CD4-positive, alpha-beta T cell treated with Interleukin-4 for 1 hour (primary cell): ENCODE results near the gene MYEF2.

Experiments used
- DNase-seq, 2 donors: peaks; one replicate each; pipeline ENCODE4 v3.0.0-alpha.2; 2020 to 2022

The MYEF2 gene

GRCh38 chr15:48145923-48146322, 32.2 kb downstream of the MYEF2 start:
- DNase-seq, result no peak

- DNase-seq, result no peak
Measured at GRCh38 chr15:48144889-48145288, 33.2 kb downstream of the MYEF2 start.

DNA sequence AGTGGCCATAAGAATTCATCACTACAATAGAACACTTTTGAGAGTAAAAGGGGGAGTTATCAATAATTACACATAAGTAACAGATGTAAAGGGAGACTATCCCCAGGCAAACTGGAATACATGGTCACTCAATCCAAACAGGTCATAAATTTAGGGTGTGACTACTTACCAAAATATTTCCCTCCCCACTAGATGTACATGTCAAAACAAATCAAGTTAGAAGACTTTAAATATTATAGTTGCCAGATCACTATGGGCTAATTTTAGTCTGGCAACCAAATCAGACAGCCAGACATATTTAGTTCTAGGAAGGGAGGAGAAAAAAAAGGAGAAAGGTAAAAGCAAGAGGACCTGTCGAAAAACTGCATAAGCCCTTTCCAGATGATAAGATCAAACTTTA, 34.2 kb downstream of the MYEF2 start:
- DNase-seq, result no peak

- no peak for DNase-seq
Measured at GRCh38 chr15:48132874-48133273, 45.2 kb downstream of the MYEF2 start.

- DNase-seq, result no peak
Measured at GRCh38 chr15:48131324-48131723, 46.8 kb downstream of the MYEF2 start.

DNA sequence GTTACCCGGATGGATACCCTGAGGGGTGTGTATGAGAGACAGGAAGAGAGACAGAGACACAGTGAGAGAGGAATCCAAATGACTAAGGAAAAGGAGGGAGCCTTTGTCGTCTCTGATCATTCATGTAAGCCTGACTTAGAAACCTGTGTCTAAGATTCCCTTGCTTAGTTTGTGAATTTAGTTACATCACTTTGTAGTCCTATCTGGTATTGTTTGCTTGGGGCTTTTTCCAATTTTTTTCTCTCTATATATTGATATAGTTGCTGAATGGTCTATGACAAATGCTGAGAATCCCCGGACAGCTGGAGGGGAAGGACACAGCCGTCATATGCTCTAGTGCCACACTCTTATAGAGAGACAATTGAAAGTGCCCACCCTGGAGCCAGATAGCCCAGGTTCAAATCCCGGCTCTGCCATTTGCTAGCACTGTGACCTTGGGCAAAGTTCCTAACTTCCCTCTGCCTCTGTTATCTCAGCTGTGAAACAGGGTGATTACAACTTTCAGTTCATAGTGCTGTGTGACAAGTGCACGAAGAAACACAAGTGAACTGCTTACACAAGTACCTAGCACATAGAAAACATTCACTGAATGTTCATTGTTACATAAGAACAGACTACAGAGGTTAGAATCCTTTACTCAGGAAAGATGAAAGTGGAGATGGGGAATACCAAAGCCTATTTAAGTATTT, 51.3 kb downstream of the MYEF2 start:
- DNase-seq, result no peak

DNA sequence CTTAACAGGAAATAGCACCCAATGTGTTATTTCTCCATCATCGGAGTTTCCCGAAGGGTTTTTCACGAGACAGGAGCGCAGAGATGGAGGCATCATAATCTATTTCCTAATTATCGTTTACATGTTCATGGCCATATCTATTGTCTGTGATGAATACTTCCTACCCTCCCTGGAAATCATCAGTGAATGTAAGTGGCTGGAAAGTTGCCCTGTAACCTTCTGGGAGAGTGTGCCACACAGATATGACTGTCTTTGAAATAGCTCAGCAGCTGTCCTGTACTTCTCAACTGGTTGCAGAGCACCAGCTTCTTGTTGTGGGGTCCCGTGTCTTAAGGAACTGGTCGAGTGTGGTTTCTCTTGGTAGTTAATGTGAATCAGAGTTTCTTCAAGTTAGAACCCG, 56.2 kb downstream of the MYEF2 start:
- DNase-seq, result no peak

GRCh38 chr15:48120745-48121144, 57.4 kb downstream of the MYEF2 start, which contains the start of gene SLC24A5:
Gene SLC24A5 (plus strand): TSS chr15:48120990. CDS start chr15:48121045, 55 bp downstream.
- no peak for DNase-seq

GRCh38 chr15:48119277-48119676, 58.8 kb downstream of the MYEF2 start:
- no peak for DNase-seq

- DNase-seq, result no peak
Measured at GRCh38 chr15:48112242-48112641, 65.9 kb downstream of the MYEF2 start.

DNA sequence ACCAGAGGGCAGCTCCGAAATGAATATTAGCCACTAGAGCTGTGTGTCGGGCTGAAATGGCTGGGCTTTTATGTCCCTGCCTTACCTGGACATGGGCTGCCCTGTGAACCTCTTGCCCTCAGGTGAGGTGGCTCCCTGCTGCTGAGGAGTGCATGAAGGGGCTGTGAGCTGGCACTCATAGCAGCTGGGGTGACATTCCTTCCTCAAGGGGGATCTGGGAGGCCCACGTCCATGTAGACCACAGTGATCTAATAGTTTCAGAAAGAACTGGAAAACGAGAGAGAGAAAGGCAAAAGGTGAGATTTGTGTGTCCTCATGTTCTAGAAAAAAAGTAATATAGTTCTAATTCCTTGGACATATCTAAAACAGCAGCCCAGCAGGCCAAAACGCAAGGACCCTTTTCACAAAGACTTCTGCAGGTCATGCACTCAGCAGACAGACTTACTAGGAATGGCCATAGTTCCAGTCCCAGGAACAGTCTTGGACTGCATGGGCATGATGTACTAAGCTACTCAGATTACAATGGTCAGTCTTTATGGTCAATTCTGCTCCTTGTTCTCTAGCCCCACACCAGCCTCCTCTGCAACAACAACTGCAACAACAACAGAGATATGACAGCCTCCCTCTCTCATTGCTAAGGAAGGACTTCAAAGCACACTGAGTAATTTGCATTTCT, 68.1 kb downstream of the MYEF2 start:
- DNase-seq, result no peak

- no peak for DNase-seq
Measured at GRCh38 chr15:48109212-48109611, 68.9 kb downstream of the MYEF2 start.

DNA sequence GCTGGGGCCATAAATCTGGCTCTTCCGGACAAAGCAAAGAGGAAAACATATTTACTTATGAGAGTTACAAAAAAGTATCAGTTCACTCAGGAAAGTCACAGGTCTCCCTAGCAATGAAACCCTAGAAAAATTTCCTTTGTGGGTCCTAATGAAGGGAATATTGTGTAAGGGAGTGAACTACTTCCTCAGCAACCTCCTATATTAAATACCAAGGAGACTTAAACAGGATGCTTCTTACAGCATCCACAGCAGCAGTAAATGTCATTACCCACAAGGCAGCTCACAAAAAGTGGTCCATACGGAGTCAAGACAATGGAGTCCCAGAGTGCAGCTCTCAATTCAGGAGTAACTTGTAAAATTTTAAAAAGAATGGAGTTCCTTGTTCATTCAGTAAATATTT, 72.2 kb downstream of the MYEF2 start:
- DNase-seq, result no peak

GRCh38 chr15:48103647-48104046, 74.4 kb downstream of the MYEF2 start:
- no peak for DNase-seq

GRCh38 chr15:48102167-48102566, 75.9 kb downstream of the MYEF2 start:
- DNase-seq, result no peak

DNA sequence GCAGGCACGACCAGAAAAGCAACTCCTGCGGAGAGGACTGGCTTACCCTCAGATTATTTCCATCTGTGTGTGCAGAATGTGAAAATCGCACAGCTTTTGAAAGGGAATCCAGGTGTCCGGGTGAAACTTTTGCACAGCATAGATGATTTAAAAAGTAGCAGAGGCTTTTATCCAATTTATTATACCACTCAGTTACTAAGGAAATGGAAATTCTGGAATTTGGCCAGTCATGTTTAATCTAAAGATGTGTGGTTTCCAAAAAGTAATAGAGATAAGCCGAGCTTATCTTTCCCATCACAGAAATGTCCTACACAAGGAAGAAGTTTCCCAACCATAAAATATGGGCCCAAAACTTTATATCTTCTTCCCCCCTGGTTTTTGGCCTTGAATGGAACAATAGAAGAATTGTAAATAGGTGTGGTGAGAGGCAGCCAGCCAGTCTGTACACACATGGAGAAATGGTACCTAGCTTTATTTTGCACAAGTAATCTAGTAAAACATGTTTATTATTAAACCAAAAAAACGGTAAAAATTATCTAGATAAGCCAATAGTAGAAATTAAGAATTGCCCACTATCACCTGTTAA, 76.6 kb downstream of the MYEF2 start:
- DNase-seq, result no peak

- DNase-seq, result no peak
Measured at GRCh38 chr15:48097264-48097663, 80.8 kb downstream of the MYEF2 start.

- no peak for DNase-seq
Measured at GRCh38 chr15:48096813-48097212, 81.3 kb downstream of the MYEF2 start.

DNA sequence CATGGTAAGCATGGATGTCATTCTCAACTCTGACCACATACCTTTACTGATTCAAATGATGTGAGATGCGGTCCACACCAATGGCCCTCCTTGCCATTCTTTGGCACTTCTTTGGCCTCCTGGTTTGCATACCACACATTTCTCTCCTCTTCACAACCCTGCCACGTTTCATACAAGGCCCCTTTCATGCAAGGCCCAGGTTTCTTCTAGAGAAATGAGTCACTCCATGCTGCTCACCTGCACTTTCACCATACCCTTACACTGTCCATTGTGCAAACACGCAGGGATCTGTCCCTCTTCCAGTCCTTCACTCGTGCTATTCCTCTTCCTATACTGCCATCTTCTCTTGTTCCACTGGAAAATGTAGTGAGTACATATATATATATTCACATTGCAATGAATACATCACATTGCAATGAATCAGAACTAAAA, 81.7 kb downstream of the MYEF2 start:
- no peak for DNase-seq

GRCh38 chr15:48091522-48091921, 86.6 kb downstream of the MYEF2 start:
- no peak for DNase-seq

GRCh38 chr15:48090666-48091065, 87.4 kb downstream of the MYEF2 start:
- no peak for DNase-seq

- no peak for DNase-seq
Measured at GRCh38 chr15:48090115-48090514, 88.0 kb downstream of the MYEF2 start.

- no peak for DNase-seq
Measured at GRCh38 chr15:48089702-48090101, 88.4 kb downstream of the MYEF2 start.

- no peak for DNase-seq
Measured at GRCh38 chr15:48087844-48088243, 90.3 kb downstream of the MYEF2 start.
